Skeletal muscle tissue (tissue), 4 donors: ENCODE results near the gene REC114. TPM values are rescaled to one million over a fixed set of nuclear protein-coding genes. Genes with fewer than 3 reads are reported as not detected.

Source experiments
- H3K27ac ChIP-seq: one replicate; pipeline ENCODE4 v1.7.0; 2013; ENCODE audit warnings: mild to moderate bottlenecking, low read depth, low read length, inconsistent platforms
- H3K27me3 ChIP-seq, 3 donors: one replicate each; pipeline ENCODE4 v1.7.0; 2013; ENCODE audit warnings: low read length in 3 of 3; ENCODE audit not compliant: control insufficient read depth in 3 of 3, insufficient read depth in 3 of 3
- H3K36me3 ChIP-seq, 3 donors: one replicate each; pipeline ENCODE4 v1.7.0; 2013; ENCODE audit warnings: low read length in 3 of 3; ENCODE audit not compliant: control insufficient read depth in 3 of 3, insufficient read depth in 3 of 3
- H3K4me1 ChIP-seq, 3 donors: one replicate each; pipeline ENCODE4 v1.7.0; 2013; ENCODE audit warnings: low read length in 3 of 3, mild to moderate bottlenecking in 3 of 3; ENCODE audit not compliant: control insufficient read depth in 3 of 3, insufficient read depth in 3 of 3
- H3K4me3 ChIP-seq, 3 donors: one replicate each; pipeline ENCODE4 v1.7.0; 2013; ENCODE audit warnings: low read length in 3 of 3
- H3K9ac ChIP-seq, 3 donors: one replicate each; pipeline ENCODE4 v1.7.0; 2013; ENCODE audit warnings: low read length in 3 of 3, mild to moderate bottlenecking in 3 of 3, moderate library complexity in 2 of 3, low read depth in 1 of 3
- H3K9me3 ChIP-seq, 3 donors: one replicate each; pipeline ENCODE4 v1.7.0; 2013; ENCODE audit warnings: low read length in 3 of 3; ENCODE audit not compliant: control insufficient read depth in 3 of 3
- total RNA-seq: library from RNA; depleted of rRNA; stranded (reverse); fragments of >200 nt; gene quantifications from one replicate; pipeline ENCODE4 v1.2.3, GENCODE V29; 2014
- donor health status: Osteomylitis.

REC114 gene
- total RNA-seq, 1 donor from 2014 or later = not detected

DNA sequence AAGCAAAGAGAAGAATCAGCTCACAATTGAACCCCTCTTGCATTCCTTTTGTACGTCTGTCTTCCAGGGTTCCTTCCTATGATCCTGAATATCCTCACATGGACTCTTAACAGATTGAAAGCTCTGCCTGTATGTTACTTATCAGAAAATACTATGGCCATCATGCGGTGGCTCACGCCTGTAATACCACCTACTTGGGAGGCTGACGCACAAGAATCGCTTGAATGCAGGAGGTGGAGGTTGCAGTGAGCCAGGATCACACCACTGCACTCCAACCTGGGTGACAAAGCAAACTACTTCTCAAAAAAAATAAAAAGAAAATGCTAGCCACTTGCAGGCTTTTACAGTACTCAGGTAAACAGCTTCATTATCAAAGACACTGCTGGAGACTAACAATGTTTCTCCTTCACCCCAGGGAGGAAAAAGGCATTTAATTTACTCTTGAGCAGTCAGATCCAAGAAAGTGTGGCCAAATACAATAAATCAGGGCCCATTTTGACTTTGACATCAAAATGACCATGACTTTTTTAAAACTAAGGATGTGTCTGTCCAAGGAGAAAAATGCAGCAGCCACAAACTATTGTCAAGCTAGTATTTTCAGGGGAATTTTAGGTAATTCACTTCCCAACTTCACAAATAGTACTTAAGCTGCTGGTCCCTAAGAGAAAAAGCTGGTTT, 162.9 kb downstream of the REC114 start:
- no peaks in the 10 kb centered on the region for H3K9me3 ChIP-seq
- H3K9ac ChIP-seq = no peak overlapping the region
- H3K27me3 ChIP-seq = no peaks in the 10 kb centered on the region
- H3K27ac ChIP-seq = no peak overlapping the region
- no peaks in the 10 kb centered on the region for H3K36me3 ChIP-seq
- peaks cover 32 to 45% (median 42%) of the 10 kb centered on the region in 3 donors for H3K4me1 ChIP-seq
- H3K4me3 ChIP-seq = no peak overlapping the region

- H3K27me3 ChIP-seq = no peaks in the 10 kb centered on the region
- H3K4me3 ChIP-seq = no peak overlapping the region
- no peak overlapping the region for H3K27ac ChIP-seq
- no peaks in the 10 kb centered on the region for H3K9me3 ChIP-seq
- H3K36me3 ChIP-seq = no peaks in the 10 kb centered on the region
- H3K4me1 ChIP-seq = peaks cover 18 to 30% (median 30%) of the 10 kb centered on the region in 3 donors
- no peak overlapping the region for H3K9ac ChIP-seq
Observed at GRCh38 chr15:73607405-73607804, 164.4 kb downstream of the REC114 start.

GRCh38 chr15:73607843-73608242, 164.9 kb downstream of the REC114 start:
- Histone ChIP-seq H3K36me3 (no peaks in the 10 kb centered on the region), H3K4me3 (no peak overlapping the region), H3K9me3 (no peaks in the 10 kb centered on the region), H3K27ac (no peak overlapping the region), H3K9ac (no peak overlapping the region), H3K27me3 (no peaks in the 10 kb centered on the region), H3K4me1 (peaks cover 14 to 26% (median 26%) of the 10 kb centered on the region in 3 donors)

GRCh38 chr15:73608475-73608874, 165.5 kb downstream of the REC114 start:
- peaks cover 9 to 22% (median 20%) of the 10 kb centered on the region in 3 donors for H3K4me1 ChIP-seq
- H3K9me3 ChIP-seq = no peaks in the 10 kb centered on the region
- H3K27ac ChIP-seq = no peak overlapping the region
- no peaks in the 10 kb centered on the region for H3K27me3 ChIP-seq
- H3K4me3 ChIP-seq = no peak overlapping the region
- H3K36me3 ChIP-seq = no peaks in the 10 kb centered on the region
- H3K9ac ChIP-seq = no peak overlapping the region

DNA sequence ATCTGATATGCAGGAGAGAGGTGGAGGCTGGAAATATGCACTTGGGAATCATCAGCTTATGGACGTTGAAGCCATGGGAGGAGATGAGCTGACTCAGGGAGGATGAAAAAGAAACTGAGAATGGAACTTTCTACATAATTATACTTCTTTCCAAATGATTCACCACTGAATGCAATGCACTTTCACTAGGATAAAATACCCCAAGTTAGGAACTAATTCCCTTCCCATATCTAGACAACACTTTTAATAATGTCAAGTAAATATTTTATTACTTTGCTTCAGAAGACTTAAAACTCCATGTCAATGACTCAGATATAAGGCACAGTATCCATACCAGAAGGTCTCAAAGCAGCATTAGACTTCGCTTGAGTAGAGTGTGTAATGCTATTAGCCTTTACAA, 166.0 kb downstream of the REC114 start:
- no peak overlapping the region for H3K27ac ChIP-seq
- H3K4me1 ChIP-seq = peaks cover 9 to 22% (median 17%) of the 10 kb centered on the region in 3 donors

More for the DNA sequence above, 166.0 kb downstream of the REC114 start:
- H3K9me3 ChIP-seq = no peaks in the 10 kb centered on the region
- no peak overlapping the region for H3K9ac ChIP-seq
- H3K4me3 ChIP-seq = no peak overlapping the region
- H3K36me3 ChIP-seq = no peaks in the 10 kb centered on the region
- H3K27me3 ChIP-seq = no peaks in the 10 kb centered on the region

Other genes starting within 250 kb of the REC114 start
- gene HCN4, start 74.2 kb upstream of the REC114 start, total RNA-seq = under 0.01 TPM
- 43.3 TPM for gene NPTN, start 190.2 kb downstream of the REC114 start, total RNA-seq
- 40.7 TPM for gene CD276, start 241.2 kb downstream of the REC114 start, total RNA-seq